ENCODE measurements around the gene PYGL.

The PYGL gene

DNA sequence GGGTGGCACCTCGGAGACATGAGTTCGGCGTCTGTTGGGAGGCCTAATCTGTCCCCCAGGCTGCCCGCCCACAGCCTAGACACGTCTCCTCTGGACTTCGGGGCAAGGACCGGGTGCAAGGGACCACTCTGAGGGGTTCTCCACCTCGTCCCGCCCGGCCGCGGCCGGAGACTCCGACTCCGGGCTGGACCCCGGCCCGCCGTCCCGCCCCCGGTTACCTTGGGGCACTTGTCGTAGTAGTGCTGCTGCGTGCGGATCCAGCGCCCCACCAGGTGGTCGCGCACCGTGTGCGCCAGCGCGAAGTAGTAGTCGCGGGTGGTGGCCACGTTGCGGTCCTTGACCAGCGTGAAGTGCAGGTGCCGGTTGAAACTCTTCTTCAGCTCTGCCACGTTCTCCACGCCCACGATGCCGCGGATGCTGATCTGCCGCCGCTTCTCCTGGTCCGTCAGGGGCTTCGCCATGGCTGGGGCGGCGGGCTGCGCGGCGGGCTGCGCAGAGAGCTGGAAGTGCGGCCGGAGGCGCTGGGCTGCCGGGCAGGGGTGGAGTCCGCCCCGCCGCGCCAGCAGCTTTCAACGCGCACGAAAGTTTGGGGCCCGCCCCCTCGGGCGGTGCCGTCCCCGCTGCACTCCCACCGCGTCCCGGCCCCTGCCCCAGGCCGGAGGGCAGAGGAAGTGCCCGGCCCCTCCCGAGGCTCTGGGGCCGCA lies at the start of gene PYGL:
Gene PYGL, minus strand, starts transcription at position 541 of the 704 bp plus-strand sequence. Its CDS starts 80 bp downstream, at position 461.
- no peaks in the 10 kb centered on the region for H3K27me3 ChIP-seq (ENCODE audit: low read depth, low read length)
- no peak within 1 kb of the TSS for H3K27ac ChIP-seq (ENCODE audit: low read length)
- H3K4me3 ChIP-seq (ENCODE audit: low read length), result peak within 1 kb of the TSS; percentile 75

DNA sequence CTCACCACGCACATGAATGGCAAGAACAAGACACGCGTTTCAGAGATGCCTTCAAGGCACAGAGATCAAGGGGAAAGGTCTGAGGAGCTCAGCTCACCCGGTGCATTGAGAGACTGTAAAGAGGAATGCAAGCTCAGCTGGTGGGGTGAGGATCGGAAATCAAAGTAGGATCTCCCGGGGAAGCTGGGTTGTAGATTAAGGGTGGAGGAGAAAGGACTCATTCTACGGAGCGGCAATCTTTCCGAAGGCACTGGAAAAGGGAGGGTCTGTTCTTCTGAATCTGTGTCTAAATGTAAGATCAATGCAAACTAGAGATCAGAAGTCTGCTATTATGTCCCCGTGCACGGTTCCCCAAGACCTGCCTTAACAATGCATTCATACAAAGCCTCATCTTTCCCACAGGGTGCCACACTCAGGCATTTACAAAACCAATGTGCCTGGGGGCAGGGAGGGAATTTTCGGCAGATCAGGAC lies 41.6 kb upstream of the PYGL start:
- H3K4me2 ChIP-seq (ENCODE audit: low read length), result no peak overlapping the region
- H3K36me3 ChIP-seq (replicated peaks; ENCODE audit: low read depth, low read length), result no peaks in the 10 kb centered on the region
- TF ChIP-seq, protein P1, sequence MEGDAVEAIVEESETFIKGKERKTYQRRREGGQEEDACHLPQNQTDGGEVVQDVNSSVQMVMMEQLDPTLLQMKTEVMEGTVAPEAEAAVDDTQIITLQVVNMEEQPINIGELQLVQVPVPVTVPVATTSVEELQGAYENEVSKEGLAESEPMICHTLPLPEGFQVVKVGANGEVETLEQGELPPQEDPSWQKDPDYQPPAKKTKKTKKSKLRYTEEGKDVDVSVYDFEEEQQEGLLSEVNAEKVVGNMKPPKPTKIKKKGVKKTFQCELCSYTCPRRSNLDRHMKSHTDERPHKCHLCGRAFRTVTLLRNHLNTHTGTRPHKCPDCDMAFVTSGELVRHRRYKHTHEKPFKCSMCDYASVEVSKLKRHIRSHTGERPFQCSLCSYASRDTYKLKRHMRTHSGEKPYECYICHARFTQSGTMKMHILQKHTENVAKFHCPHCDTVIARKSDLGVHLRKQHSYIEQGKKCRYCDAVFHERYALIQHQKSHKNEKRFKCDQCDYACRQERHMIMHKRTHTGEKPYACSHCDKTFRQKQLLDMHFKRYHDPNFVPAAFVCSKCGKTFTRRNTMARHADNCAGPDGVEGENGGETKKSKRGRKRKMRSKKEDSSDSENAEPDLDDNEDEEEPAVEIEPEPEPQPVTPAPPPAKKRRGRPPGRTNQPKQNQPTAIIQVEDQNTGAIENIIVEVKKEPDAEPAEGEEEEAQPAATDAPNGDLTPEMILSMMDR (IDR thresholded peaks at IDR 0.05; ENCODE audit: low read depth, low read length), result no peak
- no peak for TF ChIP-seq EZH2phosphoT487 (IDR thresholded peaks at IDR 0.05; ENCODE audit: low read depth)
- H3K79me2 ChIP-seq (ENCODE audit: low read length), result no peaks in the 10 kb centered on the region
- H3K4me3 ChIP-seq (ENCODE audit: low read length), result no peak overlapping the region
- H3K9me3 ChIP-seq (ENCODE audit: insufficient read depth, low read length), result no peaks in the 10 kb centered on the region
- no peaks in the 10 kb centered on the region for H3K4me1 ChIP-seq (ENCODE audit: low read length)
- 0 out of 2 replicates have a peak, but pooled peaks cover 3% of the 10 kb centered on the region for H3K27me3 ChIP-seq (ENCODE audit: low read depth, low read length)
- no peak overlapping the region for H3K27ac ChIP-seq (ENCODE audit: low read length)
- no peaks in the 10 kb centered on the region for H4K20me1 ChIP-seq (ENCODE audit: insufficient read depth, low read length)
- H2AFZ ChIP-seq (ENCODE audit: low read depth, low read length), result no peak overlapping the region
- H3K9ac ChIP-seq (ENCODE audit: low read length), result no peak overlapping the region

More for the DNA sequence above, at the start of gene PYGL:
- Histone ChIP-seq H2AFZ (ENCODE audit: low read depth, low read length) (peak within 1 kb of the TSS; percentile 34), H3K4me1 (ENCODE audit: low read length) (no peaks in the 10 kb centered on the region), H3K4me2 (ENCODE audit: low read length) (peak within 1 kb of the TSS; percentile 46), H3K9ac (ENCODE audit: low read length) (no peak within 1 kb of the TSS), H3K79me2 (ENCODE audit: low read length) (no peaks in the 10 kb centered on the region), H3K36me3 (replicated peaks; ENCODE audit: low read depth, low read length) (no peaks in the 10 kb centered on the region), H3K9me3 (ENCODE audit: insufficient read depth, low read length) (no peaks in the 10 kb centered on the region), H4K20me1 (ENCODE audit: insufficient read depth, low read length) (no peaks in the 10 kb centered on the region)
- TF ChIP-seq EZH2phosphoT487 (IDR thresholded peaks at IDR 0.05; ENCODE audit: low read depth), result no peak
- TF ChIP-seq, protein P1 (IDR thresholded peaks at IDR 0.05; ENCODE audit: low read depth, low read length), result no peak

DNA sequence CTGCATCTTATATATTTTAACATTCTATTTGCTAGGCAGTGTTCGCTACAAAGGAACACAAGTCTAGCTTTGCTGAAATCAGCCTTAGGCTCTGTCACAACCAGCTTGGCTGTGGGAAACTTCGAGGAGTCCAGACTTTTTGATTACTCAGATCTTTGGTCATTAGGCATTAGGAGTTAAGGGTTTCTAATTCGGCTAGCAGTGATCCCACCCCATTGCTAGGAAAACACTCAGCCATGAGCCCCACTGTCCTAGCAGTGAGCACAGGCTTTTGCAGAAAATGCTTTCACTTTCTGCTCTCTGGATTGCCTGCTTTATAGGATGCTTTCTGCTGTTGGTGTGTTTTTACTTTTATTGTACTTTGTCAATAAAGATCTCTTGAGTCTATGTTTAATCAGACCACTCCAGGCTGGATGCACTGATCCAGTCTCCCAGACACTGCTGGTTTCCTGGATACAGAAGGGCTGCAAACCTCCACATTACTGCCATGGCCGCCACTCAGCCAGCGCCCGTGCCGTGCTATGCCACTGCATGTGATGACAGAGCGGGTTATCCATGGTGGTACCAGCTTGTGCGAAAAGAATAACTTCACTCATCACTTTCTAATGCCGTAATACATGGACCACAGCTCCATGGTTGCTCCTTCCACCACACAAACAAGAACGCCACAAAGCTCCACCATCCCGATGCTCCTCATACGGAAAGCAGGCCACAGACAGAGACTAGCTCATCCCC lies 41.0 kb upstream of the PYGL start:
- Histone ChIP-seq H3K27ac (ENCODE audit: low read length) (no peak overlapping the region), H3K27me3 (ENCODE audit: low read depth, low read length) (0 out of 2 replicates have a peak, but pooled peaks cover 3% of the 10 kb centered on the region), H2AFZ (ENCODE audit: low read depth, low read length) (no peak overlapping the region), H4K20me1 (ENCODE audit: insufficient read depth, low read length) (no peaks in the 10 kb centered on the region), H3K4me1 (ENCODE audit: low read length) (no peaks in the 10 kb centered on the region), H3K9me3 (ENCODE audit: insufficient read depth, low read length) (no peaks in the 10 kb centered on the region), H3K79me2 (ENCODE audit: low read length) (no peaks in the 10 kb centered on the region), H3K9ac (ENCODE audit: low read length) (no peak overlapping the region), H3K4me3 (ENCODE audit: low read length) (no peak overlapping the region), H3K4me2 (ENCODE audit: low read length) (no peak overlapping the region), H3K36me3 (replicated peaks; ENCODE audit: low read depth, low read length) (no peaks in the 10 kb centered on the region)
- no peak for TF ChIP-seq EZH2phosphoT487 (IDR thresholded peaks at IDR 0.05; ENCODE audit: low read depth)
- TF ChIP-seq, protein P1 (IDR thresholded peaks at IDR 0.05; ENCODE audit: low read depth, low read length), result no peak
